ENCODE measurements around the gene PCDH9. TPM values are rescaled to one million over a fixed set of nuclear protein-coding genes. Genes with fewer than 3 reads are reported as not detected.

PCDH9 gene
- total and polyA plus RNA-seq, 11 donors, result 3.0 to 39.6 (median 21.6) TPM

DNA sequence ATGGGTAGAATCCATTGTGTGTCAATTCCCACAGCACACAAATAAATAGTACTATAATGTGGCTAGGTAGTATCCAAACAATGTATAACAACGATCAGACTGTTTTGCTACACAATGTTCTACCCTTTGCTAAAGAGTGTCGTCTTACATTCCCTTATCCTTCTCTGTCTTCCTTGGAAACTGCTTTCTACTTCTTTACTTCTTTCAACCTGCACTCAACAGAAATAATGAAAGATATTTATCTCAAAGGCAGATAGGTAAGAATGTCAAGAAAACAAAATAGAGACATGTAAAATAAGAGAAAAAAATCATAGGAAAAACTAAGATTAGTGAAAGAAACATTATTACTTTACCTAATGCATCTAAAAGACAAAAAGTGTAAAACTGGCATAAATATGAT is 814.7 kb downstream of the PCDH9 start:
- Histone ChIP-seq H3K27me3 (no peaks in the 10 kb centered on the region), H3K4me1 (no peaks in the 10 kb centered on the region), H3K36me3 (no peaks in the 10 kb centered on the region), H3K9me3 (peaks cover 0 to under 1% (median 0%) of the 10 kb centered on the region in 12 donors), H3K4me3 (no peak overlapping the region), H3K27ac (no peak overlapping the region)
- no peak for TF ChIP-seq POLR2A (IDR thresholded peaks at IDR 0.05)
- TF ChIP-seq, protein P1, sequence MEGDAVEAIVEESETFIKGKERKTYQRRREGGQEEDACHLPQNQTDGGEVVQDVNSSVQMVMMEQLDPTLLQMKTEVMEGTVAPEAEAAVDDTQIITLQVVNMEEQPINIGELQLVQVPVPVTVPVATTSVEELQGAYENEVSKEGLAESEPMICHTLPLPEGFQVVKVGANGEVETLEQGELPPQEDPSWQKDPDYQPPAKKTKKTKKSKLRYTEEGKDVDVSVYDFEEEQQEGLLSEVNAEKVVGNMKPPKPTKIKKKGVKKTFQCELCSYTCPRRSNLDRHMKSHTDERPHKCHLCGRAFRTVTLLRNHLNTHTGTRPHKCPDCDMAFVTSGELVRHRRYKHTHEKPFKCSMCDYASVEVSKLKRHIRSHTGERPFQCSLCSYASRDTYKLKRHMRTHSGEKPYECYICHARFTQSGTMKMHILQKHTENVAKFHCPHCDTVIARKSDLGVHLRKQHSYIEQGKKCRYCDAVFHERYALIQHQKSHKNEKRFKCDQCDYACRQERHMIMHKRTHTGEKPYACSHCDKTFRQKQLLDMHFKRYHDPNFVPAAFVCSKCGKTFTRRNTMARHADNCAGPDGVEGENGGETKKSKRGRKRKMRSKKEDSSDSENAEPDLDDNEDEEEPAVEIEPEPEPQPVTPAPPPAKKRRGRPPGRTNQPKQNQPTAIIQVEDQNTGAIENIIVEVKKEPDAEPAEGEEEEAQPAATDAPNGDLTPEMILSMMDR (IDR thresholded peaks at IDR 0.05), result no peak
- intact Hi-C loops (cut with DNase I), result no loop called here
- DNase-seq (no peak), ATAC-seq (no peak)
- WGBS, 4 donors, result 65 to 71% (median 68%) methylated on average over 2 of the region's 2 CpGs

DNA sequence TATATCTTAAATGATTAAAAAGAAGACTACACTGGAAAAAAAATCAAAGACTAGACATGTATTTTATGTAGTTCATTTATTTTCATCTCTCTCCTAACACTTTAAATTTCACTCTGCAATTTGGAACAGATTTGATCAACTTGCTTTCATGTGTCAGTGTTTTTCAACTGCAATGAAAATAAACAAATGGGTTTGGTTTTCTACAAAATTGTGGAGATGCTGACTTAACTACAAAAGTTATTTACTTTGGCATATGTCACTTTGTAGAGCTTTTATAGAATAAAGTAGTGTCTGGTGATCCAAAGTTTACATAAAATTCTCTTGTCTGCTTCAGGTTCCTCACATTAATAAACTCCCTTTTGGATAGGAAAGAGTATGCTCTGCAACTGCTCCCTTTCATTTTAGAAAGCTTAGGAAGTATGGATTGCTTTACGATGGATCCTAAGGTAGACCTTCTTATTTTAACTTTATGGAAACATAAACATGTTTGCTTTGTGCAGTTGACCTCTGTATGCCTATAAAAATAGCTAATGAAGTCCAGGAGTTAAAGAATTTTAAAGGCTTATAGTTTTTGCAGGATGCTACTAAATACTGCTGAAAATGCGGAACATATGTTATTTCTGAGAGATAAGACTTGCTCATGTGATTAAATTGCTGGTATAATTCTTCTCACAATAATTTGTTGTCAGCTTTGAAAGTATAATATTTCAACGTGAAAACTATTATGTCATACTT is 815.9 kb downstream of the PCDH9 start:
- 56 to 72% (median 66%) methylated on average over 3 of the region's 3 CpGs for WGBS, 4 donors
- Histone ChIP-seq H3K27ac (no peak overlapping the region), H3K9me3 (no peaks in the 10 kb centered on the region), H3K27me3 (no peaks in the 10 kb centered on the region), H3K4me3 (no peak overlapping the region), H3K4me1 (no peaks in the 10 kb centered on the region), H3K36me3 (no peaks in the 10 kb centered on the region)
- DNase-seq (no peak), ATAC-seq (no peak)
- intact Hi-C loops (cut with DNase I), result no loop called here
- TF ChIP-seq, protein P1 (IDR thresholded peaks at IDR 0.05), result no peak
- TF ChIP-seq POLR2A (IDR thresholded peaks at IDR 0.05), result no peak

DNA sequence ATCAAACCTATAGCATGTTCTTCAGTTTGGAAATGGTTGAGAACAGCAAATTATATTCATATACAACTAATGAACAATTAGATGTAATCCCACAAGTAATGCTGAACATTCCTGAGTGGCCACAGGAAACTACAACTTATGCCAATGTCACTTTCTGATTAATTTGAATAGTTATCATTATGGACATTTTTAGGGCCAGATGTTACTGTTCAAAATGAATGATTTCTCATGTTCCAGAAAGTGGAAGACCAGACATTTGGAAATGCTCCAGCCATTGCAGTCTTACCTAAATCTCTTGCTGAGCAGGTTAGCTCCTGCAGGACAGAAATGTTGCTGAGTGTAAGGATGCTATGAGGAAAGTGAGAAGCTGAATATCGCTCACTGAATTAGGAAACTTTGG is 819.8 kb downstream of the PCDH9 start:
- intact Hi-C loops (cut with DNase I), result no loop called here
- TF ChIP-seq POLR2A (IDR thresholded peaks at IDR 0.05), result no peak
- TF ChIP-seq, protein P1 (IDR thresholded peaks at IDR 0.05), result no peak
- peaks cover 0 to 6% (median 0%) of the 10 kb centered on the region in 12 donors for H3K4me1 ChIP-seq
- DNase-seq, result no peak
- H3K27me3 ChIP-seq, result no peaks in the 10 kb centered on the region
- no peak overlapping the region for H3K4me3 ChIP-seq
- H3K36me3 ChIP-seq, result no peaks in the 10 kb centered on the region
- H3K27ac ChIP-seq, result no peak overlapping the region
- 88 to 96% (median 91%) methylated on average over 1 of the region's 1 CpG for WGBS, 4 donors
- ATAC-seq, result no peak
- H3K9me3 ChIP-seq, result no peaks in the 10 kb centered on the region

DNA sequence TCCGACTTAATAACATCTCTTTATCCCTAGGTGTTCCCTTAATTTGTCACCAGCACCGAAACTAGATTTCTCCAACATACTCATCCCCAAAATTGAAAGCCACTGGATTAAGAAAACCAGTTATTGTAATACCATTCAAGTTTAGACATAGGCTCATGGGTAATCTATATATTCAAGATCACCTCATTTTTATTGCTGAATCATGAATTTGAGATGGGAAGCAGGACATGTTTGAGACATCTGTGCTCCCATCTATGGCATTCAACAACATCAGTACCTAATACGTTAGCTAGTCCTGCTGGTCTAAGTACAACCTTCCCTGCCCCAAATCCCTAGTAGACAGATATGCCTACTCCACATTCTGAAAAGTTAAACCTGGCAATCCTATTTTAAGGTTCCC is 820.6 kb downstream of the PCDH9 start:
- ATAC-seq, result no peak
- 89 to 93% (median 90%) methylated on average over 3 of the region's 3 CpGs for WGBS, 4 donors
- no peak for DNase-seq
- Histone ChIP-seq H3K27me3 (no peaks in the 10 kb centered on the region), H3K4me1 (peaks cover 0 to 6% (median 0%) of the 10 kb centered on the region in 12 donors), H3K36me3 (no peaks in the 10 kb centered on the region), H3K9me3 (no peaks in the 10 kb centered on the region), H3K27ac (no peak overlapping the region), H3K4me3 (no peak overlapping the region)
- no peak for TF ChIP-seq POLR2A (IDR thresholded peaks at IDR 0.05)
- TF ChIP-seq, protein P1 (IDR thresholded peaks at IDR 0.05), result no peak
- intact Hi-C loops (cut with DNase I), result no loop called here

All from heart left ventricle (tissue), 16 donors.